Central memory CD8-positive, alpha-beta T cell (primary cell): ENCODE measurements around the gene NEUROD4.

Experiments used
- ATAC-seq: fragments of 150-1000 bp; cut with Tn5 transposase; replicated peaks from 2 replicates; pipeline ENCODE4 v1.10.0; 2022; ENCODE audit warnings: mild to moderate bottlenecking, moderate FRiP score, moderate number of reproducible peaks; ENCODE audit not compliant: poor library complexity, severe bottlenecking; ENCODE audit errors: extremely low read depth
- DNase-seq, 2 donors: peaks; one replicate each; pipeline ENCODE4 v3.0.0; 2021; ENCODE audit warnings: low spot score in 2 of 2
- H3K27ac Mint-ChIP-seq: one replicate; pipeline ENCODE4 v1.8.0; 2022; ENCODE audit warnings: low read depth, mild to moderate bottlenecking, moderate library complexity, mixed read lengths
- H3K27me3 Mint-ChIP-seq: one replicate; pipeline ENCODE4 v1.8.0; 2022; ENCODE audit warnings: mixed read lengths
- H3K36me3 Mint-ChIP-seq: one replicate; pipeline ENCODE4 v1.8.0; 2022; ENCODE audit warnings: mild to moderate bottlenecking, moderate library complexity, mixed read lengths; ENCODE audit not compliant: insufficient read depth
- H3K4me1 Mint-ChIP-seq: one replicate; pipeline ENCODE4 v1.8.0; 2022; ENCODE audit warnings: mixed read lengths
- H3K4me3 Mint-ChIP-seq: one replicate; pipeline ENCODE4 v1.8.0; 2022; ENCODE audit warnings: mild to moderate bottlenecking, moderate library complexity, mixed read lengths
- H3K9me3 Mint-ChIP-seq: one replicate; pipeline ENCODE4 v1.8.0; 2022; ENCODE audit warnings: mixed read lengths

The NEUROD4 gene

DNA sequence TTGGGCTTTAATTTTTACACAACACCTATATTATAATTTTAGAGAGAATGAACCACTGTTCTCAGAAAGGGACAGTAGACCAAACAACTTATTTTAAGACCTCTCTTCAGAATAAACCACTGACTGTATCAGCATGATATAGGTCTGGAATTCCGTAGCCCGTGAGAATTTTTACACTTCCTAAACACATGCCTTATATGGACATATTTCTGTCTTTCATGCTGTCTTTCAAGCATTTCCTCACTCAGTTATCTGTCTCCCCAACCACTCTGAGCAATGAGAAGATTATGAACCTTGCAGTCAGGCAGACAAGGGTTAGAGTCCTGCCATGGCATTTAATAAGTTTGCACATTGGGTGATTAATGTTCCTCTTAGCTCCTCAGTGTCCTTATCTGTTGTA, 17.4 kb upstream of the NEUROD4 start:
- no peak for DNase-seq
- no peak overlapping the region for H3K27ac Mint-ChIP-seq
- no peak for ATAC-seq
- H3K4me1 Mint-ChIP-seq = no peaks in the 10 kb centered on the region
- H3K27me3 Mint-ChIP-seq = peaks cover 11% of the 10 kb centered on the region
- no peaks in the 10 kb centered on the region for H3K36me3 Mint-ChIP-seq
- no peak overlapping the region for H3K4me3 Mint-ChIP-seq
- H3K9me3 Mint-ChIP-seq = no peaks in the 10 kb centered on the region

GRCh38 chr12:55008944-55009585, 10.7 kb upstream of the NEUROD4 start:
- Mint-ChIP-seq H3K36me3 (no peaks in the 10 kb centered on the region), H3K9me3 (no peaks in the 10 kb centered on the region), H3K4me3 (no peak overlapping the region), H3K4me1 (peaks cover 5% of the 10 kb centered on the region), H3K27me3 (peaks cover 53% of the 10 kb centered on the region), H3K27ac (no peak overlapping the region)
- DNase-seq = no peak
- ATAC-seq = no peak

DNA sequence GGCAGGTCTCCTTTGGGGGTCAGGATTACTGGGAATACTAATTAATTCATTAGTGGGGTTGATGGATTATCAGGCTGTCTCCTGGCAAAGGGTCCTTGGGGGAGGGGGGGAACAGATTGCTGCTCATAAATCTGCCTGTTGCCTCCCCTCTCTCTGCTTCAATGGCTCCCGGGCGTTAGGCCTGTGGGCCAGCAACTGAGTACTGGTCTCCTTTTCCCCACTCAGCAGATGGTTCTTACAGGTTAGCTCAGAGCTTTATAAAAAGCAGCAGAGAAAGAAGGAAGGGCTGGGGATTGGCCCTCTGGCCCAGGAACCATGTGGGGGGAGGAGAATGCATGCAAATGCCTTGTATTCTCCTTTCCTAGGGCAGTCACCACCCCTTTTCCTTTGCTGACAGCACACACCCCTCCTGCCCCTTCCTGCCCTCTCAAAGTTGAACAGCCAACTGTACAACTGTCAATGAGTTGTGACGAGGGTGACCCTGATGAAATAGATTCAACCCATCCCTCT, 2.3 kb upstream of the NEUROD4 start:
- Mint-ChIP-seq H3K36me3 (no peaks in the 10 kb centered on the region), H3K4me1 (peaks cover 8% of the 10 kb centered on the region), H3K9me3 (no peaks in the 10 kb centered on the region), H3K4me3 (no peak overlapping the region), H3K27ac (no peak overlapping the region), H3K27me3 (peaks cover 55% of the 10 kb centered on the region)
- no peak for ATAC-seq
- DNase-seq = no peak

- no peaks in the 10 kb centered on the region for H3K36me3 Mint-ChIP-seq
- H3K27me3 Mint-ChIP-seq = peaks cover 76% of the 10 kb centered on the region
- H3K4me3 Mint-ChIP-seq = no peak overlapping the region
- H3K9me3 Mint-ChIP-seq = no peaks in the 10 kb centered on the region
- ATAC-seq (no peak), DNase-seq (no peak)
- peaks cover 7% of the 10 kb centered on the region for H3K4me1 Mint-ChIP-seq
- H3K27ac Mint-ChIP-seq = no peak overlapping the region
These were observed 4.8 kb downstream of the NEUROD4 start for GRCh38 chr12:55024575-55024974.

GRCh38 chr12:55025508-55025907, 5.7 kb downstream of the NEUROD4 start:
- Mint-ChIP-seq H3K4me3 (no peak overlapping the region), H3K4me1 (no peaks in the 10 kb centered on the region), H3K27ac (no peak overlapping the region), H3K27me3 (peaks cover 75% of the 10 kb centered on the region), H3K36me3 (no peaks in the 10 kb centered on the region), H3K9me3 (no peaks in the 10 kb centered on the region)
- DNase-seq (no peak), ATAC-seq (no peak)

DNA sequence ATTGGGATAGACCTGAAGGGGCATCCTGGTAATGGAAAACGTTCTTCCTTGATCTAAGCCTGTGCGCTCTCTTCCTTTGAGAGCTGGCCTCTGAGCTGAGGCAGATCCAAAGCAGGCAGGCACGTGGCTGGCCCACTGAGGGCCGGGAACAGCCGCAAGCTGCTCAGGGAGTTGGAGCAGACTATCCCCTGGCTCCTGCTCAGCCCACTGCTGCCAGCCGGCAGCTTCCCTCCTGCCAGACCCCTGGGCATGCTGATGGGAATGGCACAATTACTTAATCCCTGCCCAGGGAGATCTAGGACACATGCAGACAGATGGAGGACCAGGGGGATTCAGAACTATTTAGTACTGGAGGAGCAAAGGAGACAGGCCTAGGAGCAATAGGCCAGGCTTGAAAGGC, 14.4 kb downstream of the NEUROD4 start:
- ATAC-seq (no peak), DNase-seq (no peak)
- no peaks in the 10 kb centered on the region for H3K9me3 Mint-ChIP-seq
- no peak overlapping the region for H3K4me3 Mint-ChIP-seq
- H3K27ac Mint-ChIP-seq = no peak overlapping the region
- peaks cover 22% of the 10 kb centered on the region for H3K27me3 Mint-ChIP-seq
- H3K4me1 Mint-ChIP-seq = peaks cover 33% of the 10 kb centered on the region
- H3K36me3 Mint-ChIP-seq = peaks cover under 1% of the 10 kb centered on the region

GRCh38 chr12:55036326-55037115, 16.7 kb downstream of the NEUROD4 start:
- DNase-seq (no peak), ATAC-seq (no peak)
- H3K36me3 Mint-ChIP-seq = peaks cover 1% of the 10 kb centered on the region
- H3K4me3 Mint-ChIP-seq = peak overlapping the region; percentile 58
- no peak overlapping the region for H3K27ac Mint-ChIP-seq
- peaks cover 24% of the 10 kb centered on the region for H3K27me3 Mint-ChIP-seq
- peaks cover 36% of the 10 kb centered on the region for H3K4me1 Mint-ChIP-seq
- no peaks in the 10 kb centered on the region for H3K9me3 Mint-ChIP-seq

GRCh38 chr12:55037351-55037987, 17.7 kb downstream of the NEUROD4 start:
- DNase-seq (no peak), ATAC-seq (no peak)
- peaks cover 24% of the 10 kb centered on the region for H3K27me3 Mint-ChIP-seq
- H3K4me1 Mint-ChIP-seq = peaks cover 36% of the 10 kb centered on the region
- no peaks in the 10 kb centered on the region for H3K9me3 Mint-ChIP-seq
- H3K27ac Mint-ChIP-seq = no peak overlapping the region
- no peak overlapping the region for H3K4me3 Mint-ChIP-seq
- H3K36me3 Mint-ChIP-seq = peaks cover 1% of the 10 kb centered on the region

- DNase-seq (no peak), ATAC-seq (no peak)
- Mint-ChIP-seq H3K36me3 (peaks cover 1% of the 10 kb centered on the region), H3K9me3 (no peaks in the 10 kb centered on the region), H3K4me1 (peaks cover 35% of the 10 kb centered on the region), H3K4me3 (no peak overlapping the region), H3K27me3 (peaks cover 44% of the 10 kb centered on the region), H3K27ac (no peak overlapping the region)
These were observed 19.9 kb downstream of the NEUROD4 start for GRCh38 chr12:55039395-55040354.

GRCh38 chr12:55041345-55042055, 21.7 kb downstream of the NEUROD4 start:
- Mint-ChIP-seq H3K27me3 (peaks cover 44% of the 10 kb centered on the region), H3K36me3 (peaks cover 1% of the 10 kb centered on the region), H3K4me1 (peaks cover 18% of the 10 kb centered on the region), H3K27ac (no peak overlapping the region), H3K4me3 (no peak overlapping the region), H3K9me3 (no peaks in the 10 kb centered on the region)
- ATAC-seq (no peak), DNase-seq (no peak)

DNA sequence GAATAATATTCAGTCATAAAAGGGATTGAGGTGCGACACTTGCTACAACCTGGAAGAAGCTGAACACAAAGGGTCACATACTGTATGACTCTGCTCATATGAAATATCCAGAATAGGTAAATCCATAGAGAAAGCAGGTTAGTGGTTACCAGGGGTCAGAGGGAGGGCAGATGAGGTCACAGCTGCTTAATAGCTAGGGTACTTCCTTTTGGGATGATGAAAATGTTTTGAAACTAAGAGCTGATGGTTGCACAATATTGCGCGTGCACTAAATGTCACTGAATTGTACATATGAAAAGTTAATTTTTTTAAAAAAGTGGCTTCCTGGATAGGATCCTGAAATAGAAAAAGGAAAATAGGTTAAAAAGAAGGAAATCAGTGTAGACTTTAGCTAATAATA, 23.8 kb downstream of the NEUROD4 start:
- Mint-ChIP-seq H3K27ac (no peak overlapping the region), H3K9me3 (no peaks in the 10 kb centered on the region), H3K36me3 (peaks cover 1% of the 10 kb centered on the region), H3K4me1 (peaks cover 6% of the 10 kb centered on the region), H3K4me3 (no peak overlapping the region), H3K27me3 (peaks cover 44% of the 10 kb centered on the region)
- ATAC-seq = no peak
- DNase-seq = no peak
